HG02763 (cell line): Measurements from ENCODE around the gene SLAIN1.

Source experiments
- ATAC-seq: cut with Tn5 transposase; IDR thresholded peaks from one replicate; pipeline ENCODE4 v1.9.1; 2021; ENCODE audit warnings: mild to moderate bottlenecking, moderate library complexity; ENCODE audit not compliant: unreplicated experiment

Gene SLAIN1

GRCh38 chr13:77703408-77703807 lies 5.9 kb downstream of the SLAIN1 start:
- ATAC-seq = no peak

GRCh38 chr13:77714119-77714755 lies 16.8 kb downstream of the SLAIN1 start:
- no peak for ATAC-seq

- ATAC-seq = peak; percentile 50
These were observed 17.9 kb downstream of the SLAIN1 start for GRCh38 chr13:77715233-77715891.

- no peak for ATAC-seq
These were observed 19.2 kb downstream of the SLAIN1 start for GRCh38 chr13:77716692-77717091.

- ATAC-seq = no peak
These were observed 20.0 kb downstream of the SLAIN1 start for GRCh38 chr13:77717508-77717907.

- ATAC-seq = no peak
These were observed 21.6 kb downstream of the SLAIN1 start for GRCh38 chr13:77719128-77719527.

GRCh38 chr13:77720988-77721387 lies 23.5 kb downstream of the SLAIN1 start:
- no peak for ATAC-seq

GRCh38 chr13:77724092-77724491 lies 26.6 kb downstream of the SLAIN1 start:
- peak; percentile 48 for ATAC-seq

GRCh38 chr13:77725071-77725470 lies 27.6 kb downstream of the SLAIN1 start:
- ATAC-seq = no peak

- ATAC-seq = no peak
These were observed 31.0 kb downstream of the SLAIN1 start for GRCh38 chr13:77728265-77729125.

- peak; percentile 97 for ATAC-seq
These were observed 32.2 kb downstream of the SLAIN1 start for GRCh38 chr13:77729502-77730221.

- ATAC-seq = no peak
These were observed 33.1 kb downstream of the SLAIN1 start for GRCh38 chr13:77730572-77730971.

- no peak for ATAC-seq
These were observed 34.8 kb downstream of the SLAIN1 start for GRCh38 chr13:77732287-77732686.

GRCh38 chr13:77733674-77734073 lies 36.2 kb downstream of the SLAIN1 start:
- no peak for ATAC-seq

- ATAC-seq = peak; percentile 69
These were observed 40.2 kb downstream of the SLAIN1 start for GRCh38 chr13:77737583-77738200.

GRCh38 chr13:77740097-77740735 lies 42.7 kb downstream of the SLAIN1 start:
- no peak for ATAC-seq

- no peak for ATAC-seq
These were observed 43.6 kb downstream of the SLAIN1 start for GRCh38 chr13:77740931-77741596.

- ATAC-seq = no peak
These were observed 44.1 kb downstream of the SLAIN1 start for GRCh38 chr13:77741597-77741972.

GRCh38 chr13:77742801-77743200 lies 45.3 kb downstream of the SLAIN1 start:
- no peak for ATAC-seq

- ATAC-seq = no peak
These were observed 48.3 kb downstream of the SLAIN1 start for GRCh38 chr13:77745784-77746183.
